EL (cell line): ENCODE data around the gene SWAP70.

Source experiments
- DNase-seq: peaks from one replicate; pipeline ENCODE4 v3.0.0-alpha.2; 2016

The SWAP70 gene

GRCh38 chr11:9651899-9652748, 11.8 kb upstream of the SWAP70 start:
- no peak for DNase-seq

- DNase-seq = no peak
Measured at GRCh38 chr11:9653871-9654270, 10.0 kb upstream of the SWAP70 start.

GRCh38 chr11:9656864-9657263, 7.0 kb upstream of the SWAP70 start:
- no peak for DNase-seq

GRCh38 chr11:9657531-9657930, 6.3 kb upstream of the SWAP70 start:
- DNase-seq = no peak

GRCh38 chr11:9660886-9661285, 3.0 kb upstream of the SWAP70 start:
- DNase-seq = peak; percentile 48

- no peak for DNase-seq
Measured at GRCh38 chr11:9662273-9662672, 1.6 kb upstream of the SWAP70 start.

GRCh38 chr11:9664276-9665171, 647 bp downstream of the SWAP70 start:
- peak; percentile 62 for DNase-seq

GRCh38 chr11:9665749-9666148, 1.9 kb downstream of the SWAP70 start:
- DNase-seq = no peak

- no peak for DNase-seq
Measured at GRCh38 chr11:9669954-9670353, 6.1 kb downstream of the SWAP70 start.

- DNase-seq = no peak
Measured at GRCh38 chr11:9672288-9672916, 8.5 kb downstream of the SWAP70 start.

- no peak for DNase-seq
Measured at GRCh38 chr11:9672918-9673317, 9.0 kb downstream of the SWAP70 start.

GRCh38 chr11:9675691-9676090, 11.8 kb downstream of the SWAP70 start:
- no peak for DNase-seq

- no peak for DNase-seq
Measured at GRCh38 chr11:9677951-9678350, 14.1 kb downstream of the SWAP70 start.

GRCh38 chr11:9678576-9678975, 14.7 kb downstream of the SWAP70 start:
- DNase-seq = no peak

- no peak for DNase-seq
Measured at GRCh38 chr11:9680028-9680427, 16.2 kb downstream of the SWAP70 start.

GRCh38 chr11:9681583-9682372, 17.9 kb downstream of the SWAP70 start:
- no peak for DNase-seq

GRCh38 chr11:9687711-9688477, 24.0 kb downstream of the SWAP70 start:
- DNase-seq = peak; percentile 50

- DNase-seq = peak; percentile 81
Measured at GRCh38 chr11:9688716-9689511, 25.0 kb downstream of the SWAP70 start.

- no peak for DNase-seq
Measured at GRCh38 chr11:9689721-9690120, 25.8 kb downstream of the SWAP70 start.

GRCh38 chr11:9691865-9692264, 28.0 kb downstream of the SWAP70 start:
- DNase-seq = peak; percentile 60

- no peak for DNase-seq
Measured at GRCh38 chr11:9692691-9693090, 28.8 kb downstream of the SWAP70 start.
